ENCODE results near the gene MAPRE2.

MAPRE2 gene

GRCh38 chr18:35138773-35139172 lies 97.6 kb downstream of the MAPRE2 start:
- no peak overlapping the region for H3K4me3 ChIP-seq (replicated peaks; ENCODE audit: low read depth, low read length)
- TF ChIP-seq, protein P1, sequence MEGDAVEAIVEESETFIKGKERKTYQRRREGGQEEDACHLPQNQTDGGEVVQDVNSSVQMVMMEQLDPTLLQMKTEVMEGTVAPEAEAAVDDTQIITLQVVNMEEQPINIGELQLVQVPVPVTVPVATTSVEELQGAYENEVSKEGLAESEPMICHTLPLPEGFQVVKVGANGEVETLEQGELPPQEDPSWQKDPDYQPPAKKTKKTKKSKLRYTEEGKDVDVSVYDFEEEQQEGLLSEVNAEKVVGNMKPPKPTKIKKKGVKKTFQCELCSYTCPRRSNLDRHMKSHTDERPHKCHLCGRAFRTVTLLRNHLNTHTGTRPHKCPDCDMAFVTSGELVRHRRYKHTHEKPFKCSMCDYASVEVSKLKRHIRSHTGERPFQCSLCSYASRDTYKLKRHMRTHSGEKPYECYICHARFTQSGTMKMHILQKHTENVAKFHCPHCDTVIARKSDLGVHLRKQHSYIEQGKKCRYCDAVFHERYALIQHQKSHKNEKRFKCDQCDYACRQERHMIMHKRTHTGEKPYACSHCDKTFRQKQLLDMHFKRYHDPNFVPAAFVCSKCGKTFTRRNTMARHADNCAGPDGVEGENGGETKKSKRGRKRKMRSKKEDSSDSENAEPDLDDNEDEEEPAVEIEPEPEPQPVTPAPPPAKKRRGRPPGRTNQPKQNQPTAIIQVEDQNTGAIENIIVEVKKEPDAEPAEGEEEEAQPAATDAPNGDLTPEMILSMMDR (IDR thresholded peaks at IDR 0.05; ENCODE audit: low read length, missing control alignments): no peak
- DNase-seq (ENCODE audit: low read depth): no peak

DNA sequence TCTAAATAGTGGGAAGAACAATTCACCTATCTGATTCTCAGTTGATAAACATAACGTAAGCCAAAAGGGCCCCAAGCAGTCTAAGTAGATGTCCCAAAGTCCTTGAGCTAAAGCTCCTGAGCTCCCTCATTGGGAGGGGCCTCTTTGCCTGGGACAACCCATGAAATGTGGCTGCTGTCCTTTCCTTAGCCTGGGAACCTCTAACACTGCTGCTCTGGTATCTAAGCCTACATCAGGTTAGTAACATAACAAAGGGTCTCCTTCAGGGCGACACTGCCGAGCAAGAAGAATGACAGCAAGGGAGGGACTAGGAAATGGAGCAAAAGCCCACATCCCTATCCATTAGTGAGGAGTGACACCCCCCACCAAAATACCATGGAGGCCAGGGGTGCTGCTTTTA lies 98.3 kb downstream of the MAPRE2 start:
- no peak overlapping the region for H3K4me3 ChIP-seq (replicated peaks; ENCODE audit: low read depth, low read length)
- TF ChIP-seq, protein P1 (IDR thresholded peaks at IDR 0.05; ENCODE audit: low read length, missing control alignments): no peak

DNA sequence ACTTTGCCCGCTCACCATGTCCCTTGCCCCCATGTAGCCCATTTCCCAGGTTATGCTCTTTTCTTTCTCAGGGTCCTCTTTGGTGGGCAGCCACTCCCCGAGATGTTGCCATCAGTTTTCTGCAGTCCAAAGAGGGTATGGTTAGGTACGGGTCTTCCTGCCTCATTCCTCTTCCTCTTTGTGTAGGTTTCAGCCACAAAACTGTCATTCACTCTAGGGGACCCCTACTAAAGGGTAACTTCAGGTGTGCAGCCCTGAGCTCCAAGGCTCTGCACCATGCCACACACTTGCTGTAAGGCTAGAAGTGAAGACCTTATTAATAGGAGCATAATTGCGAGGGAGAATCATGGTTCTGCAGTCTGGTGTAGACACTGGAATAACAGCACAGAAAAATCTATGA lies 99.9 kb downstream of the MAPRE2 start:
- no peak for DNase-seq (ENCODE audit: low read depth)
- no peak overlapping the region for H3K4me3 ChIP-seq (replicated peaks; ENCODE audit: low read depth, low read length)
- TF ChIP-seq, protein P1 (IDR thresholded peaks at IDR 0.05; ENCODE audit: low read length, missing control alignments): no peak

More for the DNA sequence above, 98.3 kb downstream of the MAPRE2 start:
- no peak for DNase-seq (ENCODE audit: low read depth)

- TF ChIP-seq, protein P1 (IDR thresholded peaks at IDR 0.05; ENCODE audit: low read length, missing control alignments): no peak
- no peak for DNase-seq (ENCODE audit: low read depth)
- no peak overlapping the region for H3K4me3 ChIP-seq (replicated peaks; ENCODE audit: low read depth, low read length)
Measured at GRCh38 chr18:35141567-35142274, 100.5 kb downstream of the MAPRE2 start.

DNA sequence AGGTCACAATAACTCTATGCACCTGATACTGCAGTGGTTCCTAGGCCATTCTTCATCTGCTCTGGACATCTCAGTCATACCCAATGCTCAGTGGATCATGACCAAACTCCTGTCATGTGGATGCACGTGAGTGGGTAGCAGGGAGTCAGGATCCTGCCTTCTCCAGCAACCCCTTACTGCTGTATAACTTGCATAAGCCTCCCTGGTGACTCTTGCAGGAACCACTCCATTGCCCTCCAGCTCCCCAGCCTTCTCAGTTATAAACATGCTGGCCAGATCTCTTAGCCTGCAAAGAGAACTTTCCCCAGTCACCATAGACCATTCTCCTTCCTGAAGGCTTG lies 101.0 kb downstream of the MAPRE2 start:
- DNase-seq (ENCODE audit: low read depth): no peak
- TF ChIP-seq, protein P1 (IDR thresholded peaks at IDR 0.05; ENCODE audit: low read length, missing control alignments): no peak
- no peak overlapping the region for H3K4me3 ChIP-seq (replicated peaks; ENCODE audit: low read depth, low read length)

GRCh38 chr18:35143622-35144596 lies 102.7 kb downstream of the MAPRE2 start:
- TF ChIP-seq, protein P1 (IDR thresholded peaks at IDR 0.05; ENCODE audit: low read length, missing control alignments): peak; percentile 90
- DNase-seq (ENCODE audit: low read depth): peak; percentile 76
- no peak overlapping the region for H3K4me3 ChIP-seq (replicated peaks; ENCODE audit: low read depth, low read length)
